ENCODE results near the gene GFOD1. TPM values are rescaled to one million over a fixed set of nuclear protein-coding genes. Genes with fewer than 3 reads are reported as not detected.
A peak's percentile ranks its signal among the peaks of the same experiment; 100 is the strongest.

The GFOD1 gene
- total RNA-seq, 1 donor from 2014 or later, result 33.7 TPM

- Histone ChIP-seq H3K4me1 (peaks cover 88% of the 10 kb centered on the region), H3K27me3 (no peaks in the 10 kb centered on the region), H3K36me3 (no peaks in the 10 kb centered on the region), H3K27ac (peak overlapping the region; percentile 32), H3K9me3 (no peaks in the 10 kb centered on the region), H3K4me3 (no peak overlapping the region)
- intact Hi-C loops (cut with DNase I), result no loop called here
- no peak for DNase-seq
- ATAC-seq, result no peak
- TF ChIP-seq CTCF (IDR thresholded peaks at IDR 0.05), result no peak
These were observed 64.1 kb downstream of the GFOD1 start for GRCh38 chr6:13423252-13423651.

GRCh38 chr6:13422681-13423221, 64.6 kb downstream of the GFOD1 start:
- Histone ChIP-seq H3K4me1 (peaks cover 84% of the 10 kb centered on the region), H3K27me3 (no peaks in the 10 kb centered on the region), H3K9me3 (no peaks in the 10 kb centered on the region), H3K4me3 (no peak overlapping the region), H3K36me3 (no peaks in the 10 kb centered on the region), H3K27ac (peak overlapping the region; percentile 32)
- no peak for DNase-seq
- peak; percentile 53 for ATAC-seq
- no peak for TF ChIP-seq CTCF (IDR thresholded peaks at IDR 0.05)
- intact Hi-C loops (cut with DNase I), result no loop called here

GRCh38 chr6:13421425-13422059, 65.9 kb downstream of the GFOD1 start:
- H3K9me3 ChIP-seq, result no peaks in the 10 kb centered on the region
- intact Hi-C loops (cut with DNase I), result no loop called here
- no peak for DNase-seq
- H3K4me3 ChIP-seq, result no peak overlapping the region
- peaks cover 76% of the 10 kb centered on the region for H3K4me1 ChIP-seq
- TF ChIP-seq CTCF (IDR thresholded peaks at IDR 0.05), result no peak
- peak overlapping the region; percentile 32 for H3K27ac ChIP-seq
- H3K36me3 ChIP-seq, result no peaks in the 10 kb centered on the region
- peak; percentile 26 for ATAC-seq
- H3K27me3 ChIP-seq, result no peaks in the 10 kb centered on the region

GRCh38 chr6:13420269-13420668, 67.1 kb downstream of the GFOD1 start:
- H3K9me3 ChIP-seq, result no peaks in the 10 kb centered on the region
- H3K27ac ChIP-seq, result peak overlapping the region; percentile 39
- H3K4me1 ChIP-seq, result peaks cover 66% of the 10 kb centered on the region
- DNase-seq (no peak), ATAC-seq (no peak)
- H3K36me3 ChIP-seq, result no peaks in the 10 kb centered on the region
- no peak for TF ChIP-seq CTCF (IDR thresholded peaks at IDR 0.05)
- H3K4me3 ChIP-seq, result no peak overlapping the region
- intact Hi-C loops (cut with DNase I), result no loop called here
- H3K27me3 ChIP-seq, result no peaks in the 10 kb centered on the region

- intact Hi-C loops (cut with DNase I), result no loop called here
These were observed 67.8 kb downstream of the GFOD1 start for GRCh38 chr6:13419422-13420195.

More at GRCh38 chr6:13419422-13420195, 67.8 kb downstream of the GFOD1 start:
- Histone ChIP-seq H3K4me1 (peaks cover 66% of the 10 kb centered on the region), H3K9me3 (no peaks in the 10 kb centered on the region), H3K27me3 (no peaks in the 10 kb centered on the region), H3K4me3 (no peak overlapping the region), H3K36me3 (no peaks in the 10 kb centered on the region), H3K27ac (no peak overlapping the region)
- no peak for TF ChIP-seq CTCF (IDR thresholded peaks at IDR 0.05)
- DNase-seq (no peak), ATAC-seq (no peak)

All from upper lobe of right lung (tissue), 1 donor.